Measurements from ENCODE around the gene TEDC1.
A peak's percentile ranks its signal among the peaks of the same experiment; 100 is the strongest.

The TEDC1 gene

GRCh38 chr14:105486163-105486973, 4.7 kb upstream of the TEDC1 start, which contains the start of gene CRIP1:
TSS of gene CRIP1 (plus strand) at chr14:105486886. CDS start at chr14:105487260, 374 bp downstream.
- DNase-seq = no peak

- DNase-seq = no peak
Observed at GRCh38 chr14:105486974-105487448, 4.0 kb upstream of the TEDC1 start.

GRCh38 chr14:105487449-105487985, 3.5 kb upstream of the TEDC1 start:
- DNase-seq = peak in 1 of 2 experiments; percentile 40

- no peak for DNase-seq
Observed at GRCh38 chr14:105487986-105488777, 2.9 kb upstream of the TEDC1 start.

- DNase-seq = no peak
Observed at GRCh38 chr14:105488781-105489541, 2.1 kb upstream of the TEDC1 start.

- DNase-seq = peak; percentile 84 to 85
Observed at GRCh38 chr14:105489542-105490266, 1.3 kb upstream of the TEDC1 start.

- DNase-seq = no peak
Observed at GRCh38 chr14:105490267-105490571, 827 bp upstream of the TEDC1 start.

- peak; percentile 76 to 79 for DNase-seq
Observed at GRCh38 chr14:105491366-105491973, 424 bp downstream of the TEDC1 start.

GRCh38 chr14:105492031-105492970, 1.3 kb downstream of the TEDC1 start:
- DNase-seq = no peak

- no peak for DNase-seq
Observed at GRCh38 chr14:105492971-105493871, 2.2 kb downstream of the TEDC1 start.

GRCh38 chr14:105493921-105494605, 3.0 kb downstream of the TEDC1 start:
- no peak for DNase-seq

GRCh38 chr14:105494606-105494929, 3.5 kb downstream of the TEDC1 start:
- no peak for DNase-seq

- DNase-seq = no peak
Observed at GRCh38 chr14:105495101-105495989, 4.3 kb downstream of the TEDC1 start.

- no peak for DNase-seq
Observed at GRCh38 chr14:105495990-105496830, 5.2 kb downstream of the TEDC1 start.

GRCh38 chr14:105496831-105497591, 6.0 kb downstream of the TEDC1 start:
- DNase-seq = no peak

Measured in activated CD4-positive, alpha-beta T cell treated with anti-CD3 and anti-CD28 coated beads, Interleukin-2, amount 50 U/mL, for 4 hours (primary cell).